ENCODE results near the gene CD68.
"Not testable (repeated sequence)": the region's sequence is repeated elsewhere in the genome, so short reads cannot be mapped to it uniquely, and the experiment has no call there.

The CD68 gene

DNA sequence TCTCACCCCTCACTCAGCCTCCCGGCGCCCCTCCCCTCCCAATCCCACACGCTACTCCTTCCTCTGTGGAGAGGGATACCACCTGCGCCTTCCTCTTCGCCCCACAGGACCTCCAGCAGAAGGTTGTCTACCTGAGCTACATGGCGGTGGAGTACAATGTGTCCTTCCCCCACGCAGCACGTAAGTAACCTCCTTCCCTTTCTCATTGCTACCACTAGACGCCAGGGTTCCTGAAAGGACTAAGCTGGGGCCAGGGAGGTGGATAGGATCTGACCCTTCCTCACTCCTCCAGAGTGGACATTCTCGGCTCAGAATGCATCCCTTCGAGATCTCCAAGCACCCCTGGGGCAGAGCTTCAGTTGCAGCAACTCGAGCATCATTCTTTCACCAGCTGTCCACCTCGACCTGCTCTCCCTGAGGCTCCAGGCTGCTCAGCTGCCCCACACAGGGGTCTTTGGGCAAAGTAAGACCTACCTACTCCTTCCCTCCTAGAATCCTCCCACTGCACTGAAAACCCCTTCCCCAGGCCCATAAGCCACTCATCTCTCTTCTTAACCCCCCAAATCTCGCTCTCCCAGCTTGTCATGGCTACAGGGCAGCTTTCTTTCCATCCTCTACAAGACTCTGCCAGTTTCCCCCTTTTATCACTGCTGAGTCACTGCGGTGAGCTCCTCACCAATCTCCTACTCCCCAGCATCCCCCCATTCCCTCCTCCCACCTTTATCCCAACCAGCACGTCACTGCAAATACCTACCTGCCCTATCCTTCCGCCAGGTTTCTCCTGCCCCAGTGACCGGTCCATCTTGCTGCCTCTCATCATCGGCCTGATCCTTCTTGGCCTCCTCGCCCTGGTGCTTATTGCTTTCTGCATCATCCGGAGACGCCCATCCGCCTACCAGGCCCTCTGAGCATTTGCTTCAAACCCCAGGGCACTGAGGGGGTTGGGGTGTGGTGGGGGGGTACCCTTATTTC lies 1.5 kb downstream of the CD68 start:
- DNase-seq: no peak

- DNase-seq: no peak
These were observed 3.2 kb downstream of the CD68 start for GRCh38 chr17:7582396-7583252.

DNA sequence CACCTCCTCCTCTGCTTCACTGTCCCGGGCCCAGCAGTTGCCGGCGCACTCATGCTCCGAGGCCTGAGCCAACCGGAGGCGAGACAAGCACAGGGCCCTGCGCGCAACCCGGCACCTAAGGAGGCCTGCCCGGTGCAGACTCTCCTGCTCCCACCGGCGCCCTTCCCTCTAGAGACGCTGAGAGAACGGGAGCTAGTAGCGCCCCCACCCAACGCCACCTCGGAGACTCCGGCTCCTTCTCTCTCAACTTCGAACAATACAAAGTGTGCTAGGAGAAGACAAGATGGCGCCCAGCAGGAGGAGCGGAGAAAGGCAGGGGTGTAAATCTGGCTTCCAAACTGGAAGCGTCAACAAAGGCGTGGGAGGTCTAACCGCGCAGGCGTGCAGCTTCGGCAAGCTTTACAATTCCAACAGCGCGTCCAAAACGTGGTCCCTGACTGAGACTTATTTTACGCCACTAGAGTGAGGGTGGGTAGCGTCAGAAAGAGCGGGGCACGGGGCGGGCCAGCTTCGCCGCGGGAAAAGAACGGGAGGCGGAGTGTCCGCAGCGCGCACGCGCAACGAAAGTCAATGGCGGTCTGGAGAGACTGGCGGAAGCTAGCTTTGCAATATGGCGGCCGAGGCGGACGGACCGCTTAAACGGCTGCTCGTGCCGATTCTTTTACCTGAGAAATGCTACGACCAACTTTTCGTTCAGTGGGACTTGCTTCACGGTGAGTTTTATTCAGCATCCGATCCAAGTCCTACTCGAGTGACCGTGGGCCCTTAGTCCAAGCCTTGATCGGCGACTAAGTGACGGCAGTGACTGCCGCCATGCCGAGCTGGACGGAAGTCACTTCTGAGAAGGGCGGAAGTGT lies 4.0 kb downstream of the CD68 start, which contains the start of gene MPDU1:
TSS of gene MPDU1 (plus strand) at position 600 of the 857 bp plus-strand sequence. CDS start at position 611, 11 bp downstream.
- peak; percentile 82 for DNase-seq

DNA sequence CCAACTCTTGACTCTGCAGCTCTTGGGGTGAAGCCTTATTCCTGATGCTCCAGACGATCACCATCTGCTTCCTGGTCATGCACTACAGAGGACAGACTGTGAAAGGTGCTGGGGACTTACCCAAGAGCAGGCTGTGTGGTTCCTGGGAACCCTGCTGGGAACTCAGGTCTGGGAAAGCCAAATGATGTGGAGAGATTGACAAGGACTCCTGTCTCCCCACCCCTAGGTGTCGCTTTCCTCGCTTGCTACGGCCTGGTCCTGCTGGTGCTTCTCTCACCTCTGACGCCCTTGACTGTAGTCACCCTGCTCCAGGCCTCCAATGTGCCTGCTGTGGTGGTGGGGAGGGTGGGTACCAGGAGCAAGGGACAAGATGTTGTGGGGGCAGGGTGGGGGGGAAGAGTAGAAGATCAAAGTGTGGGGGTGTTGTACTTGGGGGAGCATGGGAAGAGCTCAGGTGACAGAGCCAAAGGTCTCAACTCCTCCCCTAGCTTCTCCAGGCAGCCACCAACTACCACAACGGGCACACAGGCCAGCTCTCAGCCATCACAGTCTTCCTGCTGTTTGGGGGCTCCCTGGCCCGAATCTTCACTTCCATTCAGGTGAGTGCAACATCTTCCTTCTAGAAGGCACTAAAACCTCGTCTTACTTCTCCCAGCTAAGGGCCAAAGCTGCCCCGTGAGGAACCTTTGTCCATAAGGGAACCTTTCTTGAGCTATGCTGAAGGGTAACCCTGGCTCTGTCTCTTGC lies 7.4 kb downstream of the CD68 start:
- no peak for DNase-seq

- no peak for DNase-seq
These were observed 8.1 kb downstream of the CD68 start for GRCh38 chr17:7587420-7588151.

DNA sequence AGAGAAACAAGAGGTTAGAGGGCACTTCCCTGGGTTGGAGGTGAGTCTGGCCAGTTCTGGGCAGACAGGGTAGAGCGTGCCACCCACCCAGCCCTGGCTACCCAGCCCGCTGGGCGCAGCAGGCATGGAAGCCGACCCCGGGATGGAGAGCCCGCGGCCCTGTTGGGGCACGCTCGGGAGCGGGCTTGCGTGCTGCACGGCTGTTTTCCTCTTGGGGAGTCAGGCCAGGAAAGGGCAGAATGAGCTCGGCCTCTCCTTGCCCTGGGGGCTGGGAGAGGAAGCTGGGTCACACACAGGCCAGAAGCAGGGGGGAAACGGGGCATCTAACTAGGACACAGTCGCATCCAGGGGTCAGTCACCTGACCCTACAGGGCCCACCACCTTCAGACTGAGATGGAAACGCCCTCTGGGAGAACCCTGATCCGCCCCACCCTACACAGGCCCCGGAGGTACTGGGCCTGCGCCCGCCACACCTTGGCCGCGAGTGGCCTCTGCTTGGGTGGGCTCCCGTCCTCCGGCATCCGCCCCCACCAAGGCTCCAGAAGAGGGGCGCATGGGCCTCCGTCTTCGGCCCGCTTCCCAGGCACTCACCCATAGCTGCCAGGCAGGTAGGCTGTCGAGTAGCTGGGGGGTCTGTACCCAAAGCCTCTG lies 9.2 kb downstream of the CD68 start:
- DNase-seq: no peak

DNA sequence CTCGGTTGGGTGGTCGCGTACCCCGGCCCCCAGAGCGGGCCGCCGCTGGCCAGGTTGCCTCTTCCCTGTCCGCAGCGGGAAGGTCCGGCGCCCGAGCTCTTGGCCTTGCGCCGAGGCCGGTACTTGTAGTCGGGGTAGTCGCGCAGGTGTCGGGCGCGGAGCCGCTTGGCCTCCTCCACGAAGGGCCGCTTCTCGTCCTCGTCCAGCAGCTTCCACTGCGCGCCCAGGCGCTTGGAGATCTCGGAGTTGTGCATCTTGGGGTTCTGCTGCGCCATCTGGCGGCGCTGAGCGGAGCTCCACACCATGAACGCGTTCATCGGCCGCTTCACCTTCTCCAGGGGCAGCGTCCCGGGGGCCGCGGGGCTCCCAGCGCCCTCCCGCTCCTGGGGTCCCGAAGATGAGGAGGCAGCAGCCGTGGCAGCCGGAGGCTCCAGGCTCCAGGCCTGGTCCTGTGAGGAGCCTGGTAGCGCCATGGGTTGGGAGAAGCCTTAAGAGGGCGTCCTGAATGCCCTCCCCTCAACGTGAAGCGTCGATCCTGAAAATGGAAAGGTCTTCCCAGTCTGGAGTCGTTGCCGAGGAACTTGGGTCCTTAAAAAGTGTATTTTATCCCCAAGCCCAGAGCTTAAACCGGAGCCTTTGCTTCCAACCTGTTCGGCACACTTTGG lies 9.9 kb downstream of the CD68 start:
- DNase-seq: no peak

DNA sequence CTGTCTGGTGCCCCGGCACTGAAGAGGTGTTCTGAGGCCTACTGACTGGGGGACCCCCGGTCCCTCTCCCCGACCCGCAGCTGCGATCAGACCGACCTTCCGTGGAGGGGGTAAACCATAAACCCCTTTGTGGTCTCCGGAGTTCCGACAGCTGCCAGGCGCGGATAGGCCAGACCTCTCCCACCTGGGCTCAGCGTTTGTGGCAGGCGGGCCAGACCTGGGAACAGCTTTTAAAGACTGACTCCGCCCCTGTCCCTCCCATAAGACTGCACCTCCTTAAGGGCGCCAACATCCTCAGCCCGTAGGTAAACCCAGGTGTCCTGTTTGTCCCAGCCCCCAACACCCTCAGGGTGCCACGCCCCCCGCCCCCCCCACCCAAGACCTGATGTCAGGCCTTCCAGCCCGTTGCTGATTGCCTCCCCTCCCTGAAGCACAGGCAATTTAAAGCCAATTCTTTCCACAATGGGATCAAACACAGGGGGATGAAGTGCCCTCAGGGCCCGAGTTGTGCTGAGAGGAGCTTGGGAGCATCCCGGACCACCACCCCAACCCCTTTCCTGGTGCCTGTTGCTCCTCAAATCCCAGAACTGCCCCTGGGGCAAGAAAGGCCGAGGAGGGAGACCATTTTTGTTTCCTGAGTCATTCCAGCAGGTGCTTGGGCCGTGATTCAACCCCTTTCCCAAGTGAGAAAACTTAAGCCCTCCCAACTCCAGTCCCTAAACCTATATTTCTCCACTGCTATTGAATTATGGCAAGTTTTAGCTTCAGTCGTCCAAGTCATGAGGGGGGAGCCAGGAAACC lies 10.7 kb downstream of the CD68 start, which contains the start of gene SOX15:
TSS of gene SOX15 (minus strand) at position 204 of the 801 bp plus-strand sequence. CDS start 418 bp downstream, outside the sequence.
- DNase-seq: no peak

DNA sequence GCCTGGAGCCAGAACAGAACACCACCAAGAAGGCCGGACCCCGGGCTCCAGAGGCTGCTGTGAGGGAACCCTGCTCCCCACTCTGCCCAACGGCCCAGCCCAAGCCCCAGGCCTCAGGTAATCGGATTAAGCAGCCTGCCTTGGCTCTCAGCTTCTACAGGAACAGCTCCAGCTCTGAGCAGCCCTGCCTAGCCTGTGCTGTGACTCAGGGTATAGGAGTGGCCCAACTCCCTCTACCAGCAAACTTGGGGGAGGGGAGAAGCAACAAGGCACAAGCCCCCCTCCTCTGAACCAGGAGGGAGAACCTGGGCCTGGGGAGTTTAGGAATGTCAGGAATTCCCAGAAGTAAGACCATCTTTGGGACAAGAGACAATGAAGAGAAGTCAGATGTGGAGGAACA lies 11.3 kb downstream of the CD68 start:
- no peak for DNase-seq

GRCh38 chr17:7591596-7591995 lies 12.2 kb downstream of the CD68 start:
- no peak for DNase-seq

DNA sequence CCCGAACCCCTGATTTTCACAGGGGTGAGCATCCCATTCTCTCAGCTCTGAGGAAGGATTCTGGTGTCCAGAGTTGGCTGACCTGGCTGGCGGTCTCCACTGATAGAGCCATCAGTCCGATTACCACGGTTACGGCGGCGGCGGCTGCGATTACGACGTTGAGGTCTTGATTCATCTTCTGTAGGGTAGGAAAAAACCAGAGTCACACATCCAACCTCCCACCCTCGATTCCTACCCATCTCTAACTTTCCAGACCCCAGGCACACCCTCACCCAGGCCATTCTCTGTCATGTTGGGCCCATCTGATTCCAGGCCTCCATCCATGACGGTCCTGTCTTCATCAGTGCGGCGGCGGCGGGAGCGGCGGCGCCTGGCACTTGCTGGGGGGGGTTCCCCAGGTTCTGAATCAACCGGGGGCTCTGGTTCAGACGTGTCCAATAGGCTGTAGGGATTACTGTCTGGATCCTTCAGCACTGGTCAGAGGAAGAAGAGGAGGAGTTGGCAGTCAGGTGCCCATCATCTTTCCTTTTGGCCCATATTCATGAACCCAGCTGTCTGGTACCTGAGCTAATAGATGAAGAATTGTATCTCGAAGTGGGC lies 13.1 kb downstream of the CD68 start:
- no peak for DNase-seq

DNA sequence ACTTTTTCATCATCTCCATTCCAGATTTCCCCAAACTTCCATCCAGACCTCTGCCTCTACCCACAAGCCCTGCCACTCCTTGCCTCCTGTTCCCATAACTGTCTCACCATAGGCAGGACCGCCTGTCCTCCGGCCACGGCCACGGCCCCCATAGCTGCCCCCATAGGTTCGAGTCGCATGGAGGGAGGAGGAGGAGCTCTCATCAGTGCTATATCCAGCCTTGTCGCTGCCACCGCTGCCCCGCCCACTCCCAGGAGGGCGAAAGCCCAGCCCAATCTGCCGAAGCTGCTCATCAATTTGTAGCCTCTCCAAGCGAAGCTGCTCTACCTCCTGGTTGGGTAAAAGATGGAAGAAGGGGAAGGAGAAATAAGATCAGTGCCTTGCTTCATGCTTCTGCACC lies 13.9 kb downstream of the CD68 start:
- DNase-seq: no peak

DNA sequence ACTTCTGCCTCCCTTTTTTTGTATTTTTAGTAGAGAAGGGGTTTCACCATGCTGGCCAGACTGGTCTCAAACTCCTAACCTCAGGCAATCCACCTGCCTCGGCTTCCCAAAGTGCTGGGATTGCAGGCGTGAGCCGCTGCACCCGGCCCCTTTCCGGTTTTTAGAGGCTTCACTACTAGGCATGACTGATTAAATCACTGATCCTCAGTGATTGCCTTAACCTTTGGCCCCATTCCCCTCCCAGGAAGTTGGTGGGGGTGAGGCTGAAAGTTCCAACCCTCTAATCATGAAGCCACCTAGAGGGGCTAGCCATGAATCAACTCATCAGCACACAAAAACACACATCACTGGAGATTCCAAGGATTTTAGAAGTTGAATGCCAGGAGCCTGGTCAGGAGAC lies 18.1 kb downstream of the CD68 start:
- not testable (repeated sequence) for DNase-seq

DNA sequence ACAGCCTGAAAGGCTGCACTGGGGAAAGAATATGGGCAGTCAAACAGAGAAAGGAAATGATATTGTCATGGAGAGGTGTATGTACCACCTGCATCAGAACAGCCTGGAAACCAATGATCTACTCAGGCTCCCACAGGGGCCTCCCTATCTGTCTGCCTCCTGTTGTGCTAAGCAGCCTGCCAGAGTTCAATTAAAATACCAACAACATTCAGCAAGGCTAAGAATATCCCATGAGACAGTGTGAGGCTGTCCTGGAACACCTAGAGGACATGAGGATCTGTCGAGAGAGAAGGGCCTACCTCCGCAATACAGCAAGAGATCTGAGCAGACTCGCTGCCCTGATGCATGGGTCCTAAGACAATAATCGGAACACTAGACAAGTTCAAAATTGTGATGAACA lies 26.8 kb downstream of the CD68 start:
- DNase-seq: no peak

DNA sequence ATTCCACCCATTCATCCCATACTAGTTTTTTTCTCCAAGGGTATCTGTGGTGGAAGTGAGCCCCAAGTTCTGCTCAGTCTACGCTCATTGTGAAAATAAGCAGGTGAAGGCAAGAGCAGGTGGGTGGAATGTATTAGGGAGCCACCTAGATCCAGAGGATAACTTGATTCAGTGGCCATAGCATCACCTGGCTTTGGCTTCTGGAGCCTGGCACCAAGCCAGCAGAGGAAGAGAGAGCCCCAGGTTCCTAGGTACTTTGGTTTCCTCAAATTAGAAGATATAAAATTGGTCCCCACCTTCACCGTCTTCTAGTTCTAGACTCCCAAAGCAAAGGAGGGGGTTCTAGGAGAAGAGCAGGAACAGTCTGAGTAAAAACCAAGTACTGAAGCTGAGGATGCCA lies 31.2 kb downstream of the CD68 start:
- DNase-seq: no peak

DNA sequence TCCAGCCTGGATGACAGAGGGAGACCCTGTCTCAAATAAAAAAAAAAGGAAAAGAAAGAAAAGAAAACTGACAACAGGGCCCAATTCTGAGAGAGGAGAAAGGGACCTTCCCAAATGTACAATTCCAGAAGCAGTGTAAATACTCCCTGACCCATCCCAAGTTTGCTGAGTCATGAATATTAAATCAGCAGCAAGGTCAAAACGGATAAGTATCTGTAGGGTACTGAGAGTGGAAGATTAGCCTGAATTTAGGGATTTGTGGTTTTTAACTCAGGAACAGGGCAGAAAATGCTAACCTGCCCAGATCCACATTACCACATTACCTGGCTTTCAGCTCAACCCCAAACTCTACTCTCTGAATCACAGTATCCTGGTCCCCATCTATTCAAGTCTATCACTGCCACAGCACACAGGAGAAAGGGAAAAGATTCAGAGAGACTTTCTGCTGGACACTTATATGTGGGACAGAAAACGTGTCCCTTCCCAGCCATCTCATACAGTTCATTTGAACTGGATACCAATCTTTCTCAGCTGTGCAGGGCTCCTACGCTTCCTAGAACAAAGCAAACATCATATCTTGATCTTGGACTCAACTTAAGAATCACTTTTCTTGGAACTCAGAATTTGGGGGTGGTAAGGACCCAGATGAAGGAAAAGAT lies 32.3 kb downstream of the CD68 start:
- no peak for DNase-seq

DNA sequence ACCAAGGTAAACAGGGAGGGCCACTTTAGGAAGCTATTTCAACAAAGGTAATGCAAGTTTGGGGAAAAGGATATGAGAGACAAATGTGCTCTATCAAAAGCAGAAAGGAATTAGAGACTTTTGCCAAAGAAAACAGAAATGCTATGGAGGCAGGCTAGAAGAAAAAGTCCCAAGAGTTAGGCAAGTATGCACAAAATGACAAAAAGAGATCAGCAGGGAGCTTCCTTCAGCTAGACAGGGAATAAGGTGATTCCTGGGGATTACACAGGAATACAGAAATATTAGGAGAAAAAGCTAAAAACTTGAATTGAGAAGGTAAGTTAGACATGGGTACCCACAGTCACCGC lies 32.8 kb downstream of the CD68 start:
- no peak for DNase-seq

GRCh38 chr17:7613769-7614424 lies 34.5 kb downstream of the CD68 start:
- DNase-seq: no peak
